B cell (primary cell): ENCODE results near the gene DPP10. TPM values are rescaled to one million over a fixed set of nuclear protein-coding genes. Genes with fewer than 3 reads are reported as not detected.
"Not testable (repeated sequence)": the region's sequence is repeated elsewhere in the genome, so short reads cannot be mapped to it uniquely, and the experiment has no call there.

Experiments
- ATAC-seq: fragments of 200-7000 bp; cut with Tn5 transposase; one replicate; pipeline ENCODE4 v1.10.0; 2021; ENCODE audit warnings: low read depth, mild to moderate bottlenecking, moderate number of reproducible peaks, moderate library complexity
- CTCF ChIA-PET: fragments of 350-600 bp; sonication (Branson Sonifier 250); formaldehyde crosslinking; loops from one replicate; lab custom pipeline; 2021; ENCODE audit warnings: antibody characterized with exemption, inconsistent platforms; lab: Charles Lee
- POLR2A ChIA-PET: fragments of 350-600 bp; sonication (Branson Sonifier 250); formaldehyde crosslinking; loops from one replicate; lab custom pipeline; 2021; ENCODE audit warnings: antibody characterized with exemption; lab: Charles Lee
- DNase-seq: peaks from one replicate; pipeline ENCODE4 v3.0.0; 2013
- H2AFZ ChIP-seq: 2 replicates; pipeline ENCODE4 v1.6.1; 2012; ENCODE audit warnings: mild to moderate bottlenecking, low read depth, low read length; ENCODE audit not compliant: insufficient read depth, poor library complexity, severe bottlenecking
- H3K27ac ChIP-seq, 2 donors: 1 replicate in 1 of 2; 2 replicates in 1 of 2; pipeline ENCODE4 v1.5.1; 2012 to 2013; ENCODE audit warnings: low read length in 2 of 2, mild to moderate bottlenecking in 2 of 2, moderate library complexity in 1 of 2
- H3K27me3 ChIP-seq, 4 experiments: fragments of 200-600 bp in 1 of 4; sonication (generic) in 1 of 4; replicated peaks in 1 of 4; 1 replicate in 2 of 4; 2 replicates in 2 of 4; pipeline versions ENCODE4 v1.6.1 to v1.7.0; 2013 to 2016; ENCODE audit warnings: low read length in 3 of 4, mild to moderate bottlenecking in 2 of 4, mixed read lengths in 1 of 4, moderate library complexity in 1 of 4; ENCODE audit not compliant: insufficient read depth in 4 of 4, control insufficient read depth in 3 of 4; ENCODE audit errors: control extremely low read depth in 1 of 4
- H3K36me3 ChIP-seq, 2 experiments: replicated peaks in 1 of 2; 1 replicate in 1 of 2; 2 replicates in 1 of 2; pipeline versions ENCODE4 v1.6.1 to v1.7.1; 2013; ENCODE audit warnings: low read length in 1 of 2; ENCODE audit not compliant: insufficient read depth in 2 of 2, control insufficient read depth in 1 of 2; ENCODE audit errors: control extremely low read depth in 1 of 2, extremely low read depth in 1 of 2
- H3K4me1 ChIP-seq, 2 donors: fragments of 200-600 bp in 1 of 2; sonication (generic) in 1 of 2; 1 replicate in 1 of 2; 2 replicates in 1 of 2; pipeline versions ENCODE4 v1.5.1 to v1.6.1; 2013 to 2017; ENCODE audit warnings: low read length in 2 of 2; ENCODE audit not compliant: control insufficient read depth in 2 of 2, insufficient read depth in 2 of 2
- H3K4me2 ChIP-seq: replicated peaks from 2 replicates; pipeline ENCODE3; 2012; ENCODE audit warnings: mild to moderate bottlenecking, low read depth, low read length; ENCODE audit not compliant: poor library complexity, severe bottlenecking
- H3K4me3 ChIP-seq, 5 experiments: fragments of 200-600 bp in 1 of 5; sonication (generic) in 1 of 5; 1 replicate in 3 of 5; 2 replicates in 2 of 5; pipeline versions ENCODE4 v1.5.1 to v1.7.0; 2011 to 2016; ENCODE audit warnings: low read length in 4 of 5, mild to moderate bottlenecking in 4 of 5, low read depth in 2 of 5, control low read depth in 1 of 5, moderate library complexity in 1 of 5; ENCODE audit not compliant: insufficient read depth in 1 of 5; ENCODE audit errors: control extremely low read depth in 1 of 5, extremely low read depth in 1 of 5
- H3K79me2 ChIP-seq: fragments of 200-600 bp; sonication (generic); one replicate; pipeline ENCODE4 v1.6.0; 2016; ENCODE audit warnings: low read length; ENCODE audit not compliant: control insufficient read depth, insufficient read depth
- H3K9ac ChIP-seq: fragments of 200-600 bp; sonication (generic); 2 replicates; pipeline ENCODE4 v1.6.1; 2017; ENCODE audit warnings: mild to moderate bottlenecking, low read length, moderate library complexity
- H3K9me3 ChIP-seq, 3 donors: one replicate each; pipeline versions ENCODE4 v1.6.1 to v1.7.1; 2013; ENCODE audit warnings: low read length in 2 of 3; ENCODE audit not compliant: control insufficient read depth in 2 of 3, insufficient read depth in 1 of 3; ENCODE audit errors: control extremely low read depth in 1 of 3
- H4K20me1 ChIP-seq: 2 replicates; pipeline ENCODE4 v1.6.0; 2012; ENCODE audit warnings: mild to moderate bottlenecking, low read length; ENCODE audit not compliant: insufficient read depth, control insufficient read depth, poor library complexity, severe bottlenecking
- H3K27ac Mint-ChIP-seq: one replicate; pipeline ENCODE4 v1.8.0; 2021; ENCODE audit warnings: mixed read lengths
- H3K27me3 Mint-ChIP-seq: one replicate; pipeline ENCODE4 v1.8.0; 2021; ENCODE audit warnings: mixed read lengths
- H3K4me1 Mint-ChIP-seq: one replicate; pipeline ENCODE4 v1.8.0; 2021; ENCODE audit warnings: mixed read lengths
- H3K4me3 Mint-ChIP-seq: one replicate; pipeline ENCODE4 v1.8.0; 2021; ENCODE audit warnings: mixed read lengths
- H3K9me3 Mint-ChIP-seq: one replicate; pipeline ENCODE4 v1.8.0; 2022; ENCODE audit warnings: mixed read lengths; ENCODE audit not compliant: insufficient read depth
- EZH2 ChIP-seq: IDR thresholded peaks from 2 replicates; pipeline ENCODE4 v1.6.1; 2012; ENCODE audit warnings: borderline replicate concordance, low read depth, mild to moderate bottlenecking, moderate library complexity, low read length; ENCODE audit not compliant: insufficient read depth, poor library complexity, severe bottlenecking
- WGBS: methylation state at CpG from one replicate; pipeline ENCODE4 v1.1.5; 2013; ENCODE audit warnings: missing lambda C conversion rate; ENCODE audit not compliant: insufficient coverage; 5-methylcytosine and 5-hydroxymethylcytosine counted together
- intact Hi-C: fragments of 100-400 bp; cut with micrococcal nuclease; formaldehyde crosslinking; loops from one replicate; pipeline ENCODE4 v1.10.0; 2022
- polyA plus RNA-seq: library from polyadenylated mRNA; depleted of rRNA; stranded (reverse); fragments of >200 nt; gene quantifications from 2 replicates; pipeline ENCODE4 v1.2.3, GENCODE V29; 2012
- total RNA-seq, 2 donors: library from RNA; stranded (reverse); fragments of 120-200 nt in 1 of 2; gene quantifications; 1 replicate in 1 of 2; 2 replicates in 1 of 2; pipeline versions ENCODE4 v1.2.3 to v1.2.4, GENCODE V29; 2013 to 2022
- TF ChIP-seq, protein P1 (sequence below): fragments of 200-600 bp; IDR thresholded peaks from one replicate; pipeline ENCODE4 v1.8.0; 2022; ENCODE audit warnings: antibody characterized with exemption, mild to moderate bottlenecking

The DPP10 gene
- total and polyA plus RNA-seq, 2 donors (not counting 1 experiment from before 2014, with no cell fraction given) = not detected

DNA sequence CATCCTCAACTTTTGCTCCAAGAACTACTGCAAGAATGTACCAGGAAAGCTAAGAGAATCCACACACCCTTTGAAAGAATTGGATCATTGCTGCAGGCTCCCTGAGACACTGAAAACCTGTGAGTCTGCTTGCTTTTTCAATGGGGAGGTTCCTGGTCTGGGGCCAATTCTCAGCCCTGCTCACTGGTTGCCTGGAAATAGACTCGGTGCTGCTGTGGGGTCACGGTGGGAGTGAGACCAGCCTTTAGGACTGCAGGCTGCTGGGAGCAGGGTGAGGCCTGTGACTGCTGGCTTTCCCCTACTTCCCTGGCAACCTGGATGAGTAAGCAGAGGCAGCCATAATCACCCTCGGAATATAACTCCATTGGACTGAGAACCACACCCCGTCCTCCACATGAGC is 569.3 kb downstream of the DPP10 start:
- DNase-seq (no peak), ATAC-seq (no peak)
- Mint-ChIP-seq H3K4me3 (no peak overlapping the region), H3K9me3 (peaks cover 2% of the 10 kb centered on the region), H3K27me3 (no peaks in the 10 kb centered on the region), H3K27ac (no peak overlapping the region), H3K4me1 (no peaks in the 10 kb centered on the region)
- Histone ChIP-seq H3K27ac (no peak overlapping the region), H3K9ac (no peak overlapping the region), H3K27me3 (no peaks in the 10 kb centered on the region), H3K4me1 (no peaks in the 10 kb centered on the region), H3K4me2 (no peak overlapping the region), H3K79me2 (no peaks in the 10 kb centered on the region), H3K9me3 (peaks cover 0 to 7% (median 2%) of the 10 kb centered on the region in 3 donors), H3K4me3 (no peak overlapping the region), H4K20me1 (no peaks in the 10 kb centered on the region), H3K36me3 (no peaks in the 10 kb centered on the region), H2AFZ (no peak overlapping the region)
- POLR2A ChIA-PET = no interaction called here
- intact Hi-C loops = no loop called here
- CTCF ChIA-PET = no interaction called here
- WGBS = 84% methylated on average over 4 of the region's 4 CpGs
- TF ChIP-seq, protein P1, sequence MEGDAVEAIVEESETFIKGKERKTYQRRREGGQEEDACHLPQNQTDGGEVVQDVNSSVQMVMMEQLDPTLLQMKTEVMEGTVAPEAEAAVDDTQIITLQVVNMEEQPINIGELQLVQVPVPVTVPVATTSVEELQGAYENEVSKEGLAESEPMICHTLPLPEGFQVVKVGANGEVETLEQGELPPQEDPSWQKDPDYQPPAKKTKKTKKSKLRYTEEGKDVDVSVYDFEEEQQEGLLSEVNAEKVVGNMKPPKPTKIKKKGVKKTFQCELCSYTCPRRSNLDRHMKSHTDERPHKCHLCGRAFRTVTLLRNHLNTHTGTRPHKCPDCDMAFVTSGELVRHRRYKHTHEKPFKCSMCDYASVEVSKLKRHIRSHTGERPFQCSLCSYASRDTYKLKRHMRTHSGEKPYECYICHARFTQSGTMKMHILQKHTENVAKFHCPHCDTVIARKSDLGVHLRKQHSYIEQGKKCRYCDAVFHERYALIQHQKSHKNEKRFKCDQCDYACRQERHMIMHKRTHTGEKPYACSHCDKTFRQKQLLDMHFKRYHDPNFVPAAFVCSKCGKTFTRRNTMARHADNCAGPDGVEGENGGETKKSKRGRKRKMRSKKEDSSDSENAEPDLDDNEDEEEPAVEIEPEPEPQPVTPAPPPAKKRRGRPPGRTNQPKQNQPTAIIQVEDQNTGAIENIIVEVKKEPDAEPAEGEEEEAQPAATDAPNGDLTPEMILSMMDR = no peak
- no peak for TF ChIP-seq EZH2

GRCh38 chr2:115022013-115022412 is 579.6 kb downstream of the DPP10 start:
- CTCF ChIA-PET, H3K27me3 ChIP-seq, H3K27ac Mint-ChIP-seq, H3K36me3 ChIP-seq, H3K4me1 Mint-ChIP-seq, H3K9me3 ChIP-seq, H3K79me2 ChIP-seq, H2AFZ ChIP-seq, H4K20me1 ChIP-seq, H3K9me3 Mint-ChIP-seq, POLR2A ChIA-PET, H3K27me3 Mint-ChIP-seq, H3K4me2 ChIP-seq, H3K4me1 ChIP-seq, H3K9ac ChIP-seq, H3K27ac ChIP-seq, H3K4me3 ChIP-seq, ATAC-seq, intact Hi-C loops, H3K4me3 Mint-ChIP-seq, DNase-seq: not testable (repeated sequence)
- 100% methylated on average over 2 of the region's 3 CpGs for WGBS
